ENCODE data around the gene RNF38.

RNF38 gene

GRCh38 chr9:36426945-36427344 is 26.9 kb upstream of the RNF38 start:
- ATAC-seq, result no peak
- TF ChIP-seq ZNF565 (CRISPR knock-in tag; conservative IDR thresholded peaks at IDR 0.05; ENCODE audit: low read depth) (no peak), CSDC2 (CRISPR knock-in tag; IDR thresholded peaks at IDR 0.05) (no peak), ESRRG (CRISPR knock-in tag; IDR thresholded peaks at IDR 0.05) (no peak), PATZ1 (CRISPR knock-in tag; IDR thresholded peaks at IDR 0.05; ENCODE audit: borderline replicate concordance) (no peak), BACH2 (CRISPR knock-in tag; IDR thresholded peaks at IDR 0.05; ENCODE audit: borderline replicate concordance) (no peak), ZFP3 (CRISPR knock-in tag; IDR thresholded peaks at IDR 0.05) (no peak), TCF4 (CRISPR knock-in tag; IDR thresholded peaks at IDR 0.05; ENCODE audit: borderline replicate concordance) (no peak), ZNF70 (CRISPR knock-in tag; IDR thresholded peaks at IDR 0.05) (no peak), ZNF8 (CRISPR knock-in tag; IDR thresholded peaks at IDR 0.05) (no peak), PPARA (CRISPR knock-in tag; IDR thresholded peaks at IDR 0.05; ENCODE audit: borderline replicate concordance) (no peak), ISL1 (CRISPR knock-in tag; IDR thresholded peaks at IDR 0.05) (no peak), POU6F1 (CRISPR knock-in tag; IDR thresholded peaks at IDR 0.05; ENCODE audit: borderline replicate concordance, low read depth) (no peak), CREB5 (CRISPR knock-in tag; IDR thresholded peaks at IDR 0.05; ENCODE audit: low read depth) (no peak), ZFP30 (CRISPR knock-in tag; IDR thresholded peaks at IDR 0.05) (no peak), OSR1 (CRISPR knock-in tag; IDR thresholded peaks at IDR 0.05) (no peak), ZC3H10 (CRISPR knock-in tag; IDR thresholded peaks at IDR 0.05) (no peak), RARB (CRISPR knock-in tag; IDR thresholded peaks at IDR 0.05) (no peak)

GRCh38 chr9:36426348-36426747 is 26.3 kb upstream of the RNF38 start:
- ATAC-seq, result no peak
- no peak for TF ChIP-seq ARNTL (CRISPR knock-in tag; IDR thresholded peaks at IDR 0.05; ENCODE audit: borderline replicate concordance, low read depth)
- peak; percentile 90 for TF ChIP-seq ZNF8 (CRISPR knock-in tag; IDR thresholded peaks at IDR 0.05)

- ATAC-seq, result no peak
- TF ChIP-seq BACH2 (CRISPR knock-in tag; IDR thresholded peaks at IDR 0.05; ENCODE audit: borderline replicate concordance) (no peak), GLIS3 (CRISPR knock-in tag; IDR thresholded peaks at IDR 0.05) (no peak), ESRRG (CRISPR knock-in tag; IDR thresholded peaks at IDR 0.05) (no peak), ZNF70 (CRISPR knock-in tag; IDR thresholded peaks at IDR 0.05) (no peak), ZFP3 (CRISPR knock-in tag; IDR thresholded peaks at IDR 0.05) (no peak), CSRNP3 (CRISPR knock-in tag; IDR thresholded peaks at IDR 0.05) (no peak), TOX (CRISPR knock-in tag; IDR thresholded peaks at IDR 0.05; ENCODE audit: borderline replicate concordance) (no peak), ZNF8 (CRISPR knock-in tag; IDR thresholded peaks at IDR 0.05) (no peak), PPARA (CRISPR knock-in tag; IDR thresholded peaks at IDR 0.05; ENCODE audit: borderline replicate concordance) (no peak), CREB5 (CRISPR knock-in tag; IDR thresholded peaks at IDR 0.05; ENCODE audit: low read depth) (no peak), ZFP30 (CRISPR knock-in tag; IDR thresholded peaks at IDR 0.05) (no peak), TCF4 (CRISPR knock-in tag; IDR thresholded peaks at IDR 0.05; ENCODE audit: borderline replicate concordance) (no peak), RARB (CRISPR knock-in tag; IDR thresholded peaks at IDR 0.05) (no peak), ARNTL (CRISPR knock-in tag; IDR thresholded peaks at IDR 0.05; ENCODE audit: borderline replicate concordance, low read depth) (no peak), ISL1 (CRISPR knock-in tag; IDR thresholded peaks at IDR 0.05) (no peak), PATZ1 (CRISPR knock-in tag; IDR thresholded peaks at IDR 0.05; ENCODE audit: borderline replicate concordance) (no peak), TSHZ2 (CRISPR knock-in tag; IDR thresholded peaks at IDR 0.05) (no peak), OSR1 (CRISPR knock-in tag; IDR thresholded peaks at IDR 0.05) (no peak), ZC3H10 (CRISPR knock-in tag; IDR thresholded peaks at IDR 0.05) (no peak)
Measured at GRCh38 chr9:36424289-36425055, 24.4 kb upstream of the RNF38 start.

Measured in SK-N-SH treated with all-trans-retinoic acid at 6 μM for 48 hours (cell line).